Stimulated activated naive CD8-positive, alpha-beta T cell treated with anti-CD3 and anti-CD28 coated beads, Interleukin-15, Interleukin-2, amounts not matched to agents 100 ng/mL and 50 ng/mL, for 24 hours (primary cell): ENCODE data around the gene FAM107B.

Experiments used
- H3K27ac Mint-ChIP-seq: one replicate; pipeline ENCODE4 v1.8.0; 2021; ENCODE audit warnings: mild to moderate bottlenecking, mixed read lengths
- H3K27me3 Mint-ChIP-seq: one replicate; pipeline ENCODE4 v1.8.0; 2021; ENCODE audit warnings: mixed read lengths
- H3K36me3 Mint-ChIP-seq: one replicate; pipeline ENCODE4 v1.8.0; 2021; ENCODE audit warnings: low read depth, mixed read lengths
- H3K4me1 Mint-ChIP-seq: one replicate; pipeline ENCODE4 v1.8.0; 2021; ENCODE audit warnings: low read depth, mixed read lengths
- H3K4me3 Mint-ChIP-seq: one replicate; pipeline ENCODE4 v1.8.0; 2021; ENCODE audit warnings: mild to moderate bottlenecking, mixed read lengths
- H3K9me3 Mint-ChIP-seq: one replicate; pipeline ENCODE4 v1.8.0; 2021; ENCODE audit warnings: mixed read lengths

The FAM107B gene

GRCh38 chr10:14533295-14533694 is 241.4 kb downstream of the FAM107B start:
- Mint-ChIP-seq H3K27me3 (no peaks in the 10 kb centered on the region), H3K9me3 (no peaks in the 10 kb centered on the region), H3K4me3 (no peak overlapping the region), H3K36me3 (peaks cover 64% of the 10 kb centered on the region), H3K4me1 (peaks cover 88% of the 10 kb centered on the region), H3K27ac (peak overlapping the region; percentile 23)

- H3K27me3 Mint-ChIP-seq, result no peaks in the 10 kb centered on the region
- no peak overlapping the region for H3K4me3 Mint-ChIP-seq
- peaks cover 67% of the 10 kb centered on the region for H3K36me3 Mint-ChIP-seq
- peaks cover 95% of the 10 kb centered on the region for H3K4me1 Mint-ChIP-seq
- no peaks in the 10 kb centered on the region for H3K9me3 Mint-ChIP-seq
- peak overlapping the region; percentile 49 for H3K27ac Mint-ChIP-seq
These were observed 242.0 kb downstream of the FAM107B start for GRCh38 chr10:14532473-14533251.

DNA sequence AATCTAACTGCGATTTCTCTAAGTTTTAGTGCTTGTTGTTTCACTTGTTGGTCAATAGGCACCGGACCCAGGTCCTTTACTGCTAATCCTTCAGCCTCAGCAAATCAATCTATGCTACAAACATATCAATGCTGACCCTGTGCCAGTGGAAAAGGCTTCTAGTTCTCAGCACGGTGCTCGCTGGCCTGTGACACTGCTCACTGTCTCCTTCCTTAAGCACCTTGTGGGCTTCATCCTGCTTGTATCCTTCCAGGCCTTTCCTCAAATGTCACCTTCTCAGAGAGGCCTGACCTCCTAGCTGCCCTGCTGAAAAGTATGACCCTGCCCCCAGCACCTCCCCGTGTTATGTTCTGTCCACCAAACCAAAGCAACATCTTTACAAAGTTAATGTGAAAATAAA is 242.7 kb downstream of the FAM107B start:
- Mint-ChIP-seq H3K27me3 (no peaks in the 10 kb centered on the region), H3K4me1 (peaks cover 97% of the 10 kb centered on the region), H3K27ac (peak overlapping the region; percentile 49), H3K4me3 (no peak overlapping the region), H3K9me3 (no peaks in the 10 kb centered on the region), H3K36me3 (peaks cover 74% of the 10 kb centered on the region)

GRCh38 chr10:14530465-14530864 is 244.2 kb downstream of the FAM107B start:
- no peak overlapping the region for H3K4me3 Mint-ChIP-seq
- H3K36me3 Mint-ChIP-seq, result peaks cover 81% of the 10 kb centered on the region
- peak overlapping the region; percentile 51 for H3K27ac Mint-ChIP-seq
- H3K9me3 Mint-ChIP-seq, result no peaks in the 10 kb centered on the region
- peaks cover 92% of the 10 kb centered on the region for H3K4me1 Mint-ChIP-seq
- no peaks in the 10 kb centered on the region for H3K27me3 Mint-ChIP-seq

- Mint-ChIP-seq H3K4me3 (no peak overlapping the region), H3K4me1 (peaks cover 89% of the 10 kb centered on the region), H3K36me3 (peaks cover 79% of the 10 kb centered on the region), H3K27me3 (no peaks in the 10 kb centered on the region), H3K27ac (peak overlapping the region; percentile 28), H3K9me3 (no peaks in the 10 kb centered on the region)
These were observed 245.3 kb downstream of the FAM107B start for GRCh38 chr10:14529351-14529750.

DNA sequence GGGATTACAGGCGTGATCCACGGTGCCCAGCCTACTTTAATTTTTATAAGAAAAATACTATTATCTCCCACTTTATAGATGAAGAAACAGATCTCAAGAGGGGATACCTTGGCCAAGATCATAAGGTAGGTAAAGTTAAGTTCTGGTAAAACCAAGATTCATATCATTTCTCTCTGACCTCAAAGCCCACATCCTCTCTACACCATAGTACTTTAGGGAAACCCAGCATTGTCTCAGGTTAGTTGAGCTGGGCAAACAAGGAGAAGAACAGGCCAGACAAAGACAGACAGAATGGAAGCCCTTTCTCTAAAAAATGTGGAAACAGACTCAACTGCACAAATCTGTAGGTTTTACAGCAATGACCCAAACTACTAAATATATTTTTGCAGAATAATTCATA is 246.2 kb downstream of the FAM107B start:
- Mint-ChIP-seq H3K27ac (no peak overlapping the region), H3K4me3 (no peak overlapping the region), H3K27me3 (no peaks in the 10 kb centered on the region), H3K36me3 (peaks cover 77% of the 10 kb centered on the region), H3K4me1 (peaks cover 82% of the 10 kb centered on the region), H3K9me3 (no peaks in the 10 kb centered on the region)

- H3K36me3 Mint-ChIP-seq, result peaks cover 76% of the 10 kb centered on the region
- H3K27me3 Mint-ChIP-seq, result no peaks in the 10 kb centered on the region
- H3K27ac Mint-ChIP-seq, result peak overlapping the region; percentile 72
- H3K4me1 Mint-ChIP-seq, result peaks cover 81% of the 10 kb centered on the region
- H3K9me3 Mint-ChIP-seq, result no peaks in the 10 kb centered on the region
- no peak overlapping the region for H3K4me3 Mint-ChIP-seq
These were observed 246.8 kb downstream of the FAM107B start for GRCh38 chr10:14527915-14528314.

DNA sequence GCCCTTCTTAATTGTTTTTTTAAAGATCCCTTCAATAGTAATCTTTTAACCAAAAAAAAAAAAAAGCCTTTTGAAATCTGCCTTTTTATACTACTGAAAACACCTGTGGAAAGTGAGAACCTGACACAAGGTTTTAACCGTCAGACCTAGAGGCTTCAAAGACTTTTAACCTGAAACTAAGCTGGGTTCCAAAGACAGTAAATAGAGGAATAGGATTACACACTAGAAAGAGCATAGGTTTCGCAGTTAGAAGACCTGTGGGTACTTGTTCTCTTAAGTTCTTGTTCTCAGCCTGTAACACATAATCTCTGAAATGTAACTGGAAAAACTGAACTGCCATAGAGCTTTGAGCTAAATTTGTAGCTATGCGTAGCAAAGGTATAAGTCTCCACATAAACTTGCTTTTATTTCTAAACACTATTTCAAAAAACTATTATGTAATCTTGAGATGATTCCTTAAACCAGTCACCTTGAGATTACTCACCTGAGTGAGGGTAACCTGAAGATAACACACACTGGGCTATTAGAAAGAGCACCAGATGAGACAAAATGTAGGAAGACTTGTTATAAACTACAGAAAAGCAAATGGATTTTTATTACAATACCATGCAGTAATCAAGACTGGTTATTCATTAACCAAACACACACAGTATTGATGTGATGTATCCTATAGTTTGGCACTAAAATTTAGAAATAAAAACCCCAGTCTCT is 247.4 kb downstream of the FAM107B start:
- Mint-ChIP-seq H3K36me3 (peaks cover 71% of the 10 kb centered on the region), H3K27me3 (no peaks in the 10 kb centered on the region), H3K4me1 (peaks cover 75% of the 10 kb centered on the region), H3K4me3 (no peak overlapping the region), H3K27ac (peak overlapping the region; percentile 72), H3K9me3 (no peaks in the 10 kb centered on the region)

DNA sequence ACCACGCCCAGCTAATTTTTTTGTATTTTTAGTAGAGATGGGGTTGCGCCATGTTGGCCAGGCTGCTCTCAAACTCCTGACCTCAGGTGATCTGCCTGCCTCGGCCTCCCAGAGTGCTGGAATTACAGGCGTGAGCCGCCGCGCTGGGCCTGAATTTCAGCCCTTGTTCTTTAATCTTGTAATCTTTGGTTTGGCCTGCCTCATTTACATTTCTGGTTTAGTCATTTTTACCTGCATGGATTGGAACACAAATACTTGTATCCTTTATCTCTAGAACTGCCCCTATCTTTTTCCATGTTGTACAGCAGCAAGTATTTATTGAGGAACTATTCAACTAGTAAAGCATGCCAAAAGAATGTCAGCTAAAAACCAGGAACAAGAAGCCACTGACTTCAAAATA is 248.4 kb downstream of the FAM107B start:
- Mint-ChIP-seq H3K27ac (peak overlapping the region; percentile 17), H3K9me3 (no peaks in the 10 kb centered on the region), H3K4me3 (no peak overlapping the region), H3K27me3 (no peaks in the 10 kb centered on the region), H3K36me3 (peaks cover 74% of the 10 kb centered on the region), H3K4me1 (peaks cover 67% of the 10 kb centered on the region)

- Mint-ChIP-seq H3K36me3 (peaks cover 75% of the 10 kb centered on the region), H3K27me3 (no peaks in the 10 kb centered on the region), H3K9me3 (no peaks in the 10 kb centered on the region), H3K27ac (no peak overlapping the region), H3K4me3 (no peak overlapping the region), H3K4me1 (peaks cover 52% of the 10 kb centered on the region)
These were observed 249.9 kb downstream of the FAM107B start for GRCh38 chr10:14524691-14525324.

DNA sequence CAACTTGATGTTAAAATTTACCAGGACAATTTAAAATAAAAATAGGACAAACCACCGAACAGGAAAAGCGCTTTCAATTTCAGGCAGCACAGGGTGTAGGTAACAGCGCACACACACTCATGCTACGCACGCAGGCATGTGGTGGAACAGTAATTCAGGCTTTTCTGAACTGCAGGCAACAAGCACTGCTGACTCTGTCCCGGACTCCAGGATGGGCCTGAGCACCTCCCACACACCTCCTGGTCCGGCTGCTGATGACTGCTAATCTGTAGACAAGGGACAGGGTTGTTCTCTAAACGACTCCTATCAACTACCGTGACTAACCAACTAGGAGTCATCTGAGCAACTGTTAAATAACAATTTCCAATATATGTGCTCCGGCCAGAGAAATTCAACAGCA is 251.4 kb downstream of the FAM107B start:
- H3K27me3 Mint-ChIP-seq, result no peaks in the 10 kb centered on the region
- no peaks in the 10 kb centered on the region for H3K9me3 Mint-ChIP-seq
- no peak overlapping the region for H3K4me3 Mint-ChIP-seq
- H3K4me1 Mint-ChIP-seq, result peaks cover 42% of the 10 kb centered on the region
- peaks cover 75% of the 10 kb centered on the region for H3K36me3 Mint-ChIP-seq
- H3K27ac Mint-ChIP-seq, result peak overlapping the region; percentile 56

- no peak overlapping the region for H3K4me3 Mint-ChIP-seq
- no peak overlapping the region for H3K27ac Mint-ChIP-seq
- peaks cover 15% of the 10 kb centered on the region for H3K4me1 Mint-ChIP-seq
- H3K27me3 Mint-ChIP-seq, result no peaks in the 10 kb centered on the region
- peaks cover 72% of the 10 kb centered on the region for H3K36me3 Mint-ChIP-seq
- H3K9me3 Mint-ChIP-seq, result no peaks in the 10 kb centered on the region
These were observed 254.9 kb downstream of the FAM107B start for GRCh38 chr10:14519785-14520184.

GRCh38 chr10:14518149-14518548 is 256.5 kb downstream of the FAM107B start:
- Mint-ChIP-seq H3K4me1 (peaks cover 7% of the 10 kb centered on the region), H3K4me3 (no peak overlapping the region), H3K9me3 (no peaks in the 10 kb centered on the region), H3K27me3 (no peaks in the 10 kb centered on the region), H3K27ac (no peak overlapping the region), H3K36me3 (peaks cover 70% of the 10 kb centered on the region)

DNA sequence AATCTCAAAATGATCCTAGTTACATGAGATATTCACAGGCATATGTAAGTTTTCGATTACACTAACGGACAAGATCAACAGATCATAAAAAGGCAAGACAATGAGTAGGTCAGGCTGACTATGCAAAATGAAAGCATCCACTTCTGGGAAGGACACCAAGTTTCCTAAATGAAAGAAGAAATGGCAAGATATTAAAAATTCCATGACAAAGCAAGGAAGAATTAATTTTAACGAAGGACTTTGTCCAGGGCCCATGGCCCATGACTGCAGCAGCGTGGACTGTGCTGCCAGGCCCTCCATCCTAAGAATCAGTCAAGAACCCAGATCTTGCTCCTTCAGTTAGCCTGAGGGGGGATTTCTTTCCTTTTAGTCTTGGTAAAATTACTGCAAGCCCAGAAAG is 261.6 kb downstream of the FAM107B start:
- Mint-ChIP-seq H3K4me1 (peaks cover 16% of the 10 kb centered on the region), H3K9me3 (peaks cover 4% of the 10 kb centered on the region), H3K4me3 (no peak overlapping the region), H3K27ac (no peak overlapping the region), H3K27me3 (no peaks in the 10 kb centered on the region), H3K36me3 (peaks cover 71% of the 10 kb centered on the region)

GRCh38 chr10:14510346-14510745 is 264.4 kb downstream of the FAM107B start:
- Mint-ChIP-seq H3K27me3 (no peaks in the 10 kb centered on the region), H3K27ac (no peak overlapping the region), H3K9me3 (peaks cover 4% of the 10 kb centered on the region)

More at GRCh38 chr10:14510346-14510745, 264.4 kb downstream of the FAM107B start:
- H3K4me3 Mint-ChIP-seq, result no peak overlapping the region
- peaks cover 40% of the 10 kb centered on the region for H3K4me1 Mint-ChIP-seq
- H3K36me3 Mint-ChIP-seq, result peaks cover 54% of the 10 kb centered on the region
